ENCODE results near the gene ETHE1. TPM values are rescaled to one million over a fixed set of nuclear protein-coding genes. Genes with fewer than 3 reads are reported as not detected.

The ETHE1 gene
- total RNA-seq, 2 experiments from 2014 or later: 20.2 to 21.7 TPM

DNA sequence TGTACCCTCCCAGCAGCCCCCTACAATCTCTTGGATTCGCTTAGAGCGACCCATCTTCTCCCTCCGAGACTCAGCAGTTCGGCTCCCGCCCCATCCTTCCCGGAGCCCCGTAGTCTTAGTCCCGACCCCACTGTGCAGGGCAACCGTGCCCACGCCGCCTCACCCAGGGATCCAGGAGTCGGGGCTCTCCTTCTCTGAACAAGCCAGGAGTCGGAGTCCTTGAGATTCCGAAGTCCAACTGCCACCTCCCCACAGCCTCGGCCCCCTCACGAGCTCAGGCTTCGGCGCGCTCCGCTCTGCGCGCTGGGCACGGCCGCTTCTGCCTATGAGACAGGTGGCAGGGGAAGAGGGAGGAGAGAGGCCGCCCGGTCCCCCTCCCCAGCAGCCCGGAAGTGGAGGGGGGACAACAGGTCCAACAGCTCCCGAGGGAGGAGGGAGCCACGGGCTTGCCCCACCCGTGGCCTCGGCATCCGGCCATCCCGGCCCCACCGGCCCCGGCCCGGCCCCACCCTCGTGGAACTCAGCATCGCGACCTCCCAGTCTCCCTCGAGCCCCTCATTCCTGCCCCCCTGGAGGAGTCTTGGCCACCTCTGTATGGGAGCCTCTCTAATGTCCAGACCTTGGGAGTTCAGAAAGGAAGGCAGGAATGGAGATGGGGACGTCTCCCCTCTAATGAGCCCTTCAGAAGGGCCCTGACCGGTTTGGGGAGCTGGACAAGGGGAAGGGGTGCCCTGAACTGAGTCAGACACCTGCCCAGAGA, 22.4 kb downstream of the ETHE1 start, which contains the start of gene PHLDB3:
TSS of gene PHLDB3 (minus strand) at position 321 of the 760 bp plus-strand sequence. CDS start 628 bp downstream, outside the sequence.
- intact Hi-C loops (cut with DNase I, micrococcal nuclease): loop anchor here (1.0 to 5.0 kb wide), 7 partner anchors 14 to 57 kb away; no protein-coding TSS in a partner anchor
- Mint-ChIP-seq H3K27me3 (no peaks in the 10 kb centered on the region), H3K36me3 (ENCODE audit: low read depth) (peaks cover 45% of the 10 kb centered on the region), H3K4me3 (peak within 1 kb of the TSS; percentile 94), H3K4me1 (ENCODE audit: low read depth) (peaks cover 36% of the 10 kb centered on the region), H3K9me3 (no peaks in the 10 kb centered on the region), H3K27ac (peak within 1 kb of the TSS; percentile 96)
- ChIA-PET POLR2A (interaction anchor here (0.6 to 3.3 kb wide), 20 partner anchors 11 to 164 kb away, joined by 3 to 88 read pairs (median 7); partner anchors contain the start of genes IRGQ and ZNF575), CTCF (interaction anchor here (0.8 to 2.8 kb wide), 11 partner anchors 15 to 90 kb away, joined by 3 to 22 read pairs (median 6); no protein-coding TSS in a partner anchor)
- Histone ChIP-seq H3K9me3 (ENCODE audit: control insufficient read depth in 1 of 2, insufficient read depth in 1 of 2, low read length in 2 of 2) (no peaks in the 10 kb centered on the region), H3K27ac (ENCODE audit: low read depth in 1 of 2, low read length in 2 of 2) (peak within 1 kb of the TSS; percentile 85 to 88), H3K4me1 (ENCODE audit: insufficient read depth, low read length) (peaks cover 35% of the 10 kb centered on the region), H3K27me3 (ENCODE audit: control insufficient read depth in 1 of 2, insufficient read depth in 2 of 2, low read length in 2 of 2) (no peaks in the 10 kb centered on the region), H3K4me3 (ENCODE audit: low read length) (peak within 1 kb of the TSS; percentile 91), H3K36me3 (ENCODE audit: insufficient read depth, low read length) (peaks cover 8% of the 10 kb centered on the region)
- ATAC-seq (ENCODE audit: poor library complexity): peak; percentile 38
- TF ChIP-seq, protein P1, sequence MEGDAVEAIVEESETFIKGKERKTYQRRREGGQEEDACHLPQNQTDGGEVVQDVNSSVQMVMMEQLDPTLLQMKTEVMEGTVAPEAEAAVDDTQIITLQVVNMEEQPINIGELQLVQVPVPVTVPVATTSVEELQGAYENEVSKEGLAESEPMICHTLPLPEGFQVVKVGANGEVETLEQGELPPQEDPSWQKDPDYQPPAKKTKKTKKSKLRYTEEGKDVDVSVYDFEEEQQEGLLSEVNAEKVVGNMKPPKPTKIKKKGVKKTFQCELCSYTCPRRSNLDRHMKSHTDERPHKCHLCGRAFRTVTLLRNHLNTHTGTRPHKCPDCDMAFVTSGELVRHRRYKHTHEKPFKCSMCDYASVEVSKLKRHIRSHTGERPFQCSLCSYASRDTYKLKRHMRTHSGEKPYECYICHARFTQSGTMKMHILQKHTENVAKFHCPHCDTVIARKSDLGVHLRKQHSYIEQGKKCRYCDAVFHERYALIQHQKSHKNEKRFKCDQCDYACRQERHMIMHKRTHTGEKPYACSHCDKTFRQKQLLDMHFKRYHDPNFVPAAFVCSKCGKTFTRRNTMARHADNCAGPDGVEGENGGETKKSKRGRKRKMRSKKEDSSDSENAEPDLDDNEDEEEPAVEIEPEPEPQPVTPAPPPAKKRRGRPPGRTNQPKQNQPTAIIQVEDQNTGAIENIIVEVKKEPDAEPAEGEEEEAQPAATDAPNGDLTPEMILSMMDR (IDR thresholded peaks at IDR 0.05): no peak
- DNase-seq: peak in 12 of 14 experiments; percentile 31 to 73 (median 52)

DNA sequence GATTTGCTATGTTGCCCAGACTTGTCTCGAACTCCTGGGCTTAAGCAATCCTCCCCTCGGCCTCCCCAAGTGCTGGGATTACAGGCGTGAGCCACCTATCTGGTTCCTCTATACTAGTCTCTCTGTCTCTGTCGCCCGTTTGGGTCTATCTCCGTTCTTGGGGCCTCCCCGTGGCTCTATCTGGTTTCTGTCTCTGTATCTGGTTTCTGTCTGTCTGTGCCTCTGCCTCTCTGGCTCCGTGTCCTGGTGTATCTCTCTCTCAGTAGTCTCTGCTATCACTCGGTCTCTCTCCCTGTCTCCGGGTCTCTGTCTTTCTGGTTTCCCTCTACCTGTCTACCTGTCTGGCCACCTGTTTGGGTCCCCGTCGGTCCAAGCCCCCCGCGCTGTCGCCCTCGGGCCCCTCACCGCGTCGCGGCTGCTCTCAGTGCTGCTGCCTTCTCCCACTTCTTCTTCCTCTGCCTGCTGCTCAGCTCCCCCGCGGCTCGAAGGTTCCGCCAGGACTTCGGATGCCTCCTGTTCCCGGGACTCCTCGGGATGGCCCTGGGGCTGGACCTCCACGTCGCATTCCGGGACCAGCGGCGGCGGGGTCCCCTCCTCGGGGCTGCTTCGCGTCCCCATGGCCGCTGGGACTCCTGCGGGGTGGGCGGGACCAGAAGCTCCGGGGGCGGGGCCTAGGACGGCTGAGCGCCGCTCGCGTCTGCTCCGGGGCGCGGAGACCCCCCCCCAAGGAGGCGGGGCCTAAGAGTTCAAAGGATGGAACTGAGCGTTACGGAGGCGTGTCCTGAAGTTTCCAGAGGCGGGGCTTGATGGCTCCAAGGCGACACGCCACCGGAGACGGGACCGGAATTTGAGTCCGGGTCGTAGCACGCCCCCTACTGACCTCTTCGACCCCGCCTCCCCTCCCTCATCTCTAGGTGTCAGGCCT, 23.2 kb downstream of the ETHE1 start:
- no peaks in the 10 kb centered on the region for H3K9me3 ChIP-seq (ENCODE audit: control insufficient read depth in 1 of 2, insufficient read depth in 1 of 2, low read length in 2 of 2)
- peak overlapping the region; percentile 91 for H3K4me3 ChIP-seq (ENCODE audit: low read length)
- CTCF ChIA-PET: interaction anchor here (0.8 to 2.8 kb wide), 12 partner anchors 16 to 91 kb away, joined by 3 to 22 read pairs (median 5); no protein-coding TSS in a partner anchor
- peak; percentile 98 to 100 (median 99) for DNase-seq
- POLR2A ChIA-PET: interaction anchor here (0.6 to 3.3 kb wide), 20 partner anchors 10 to 164 kb away, joined by 3 to 88 read pairs (median 7); partner anchors contain the start of genes IRGQ and ZNF575
- intact Hi-C loops (cut with DNase I, micrococcal nuclease): loop anchor here (1.0 to 5.0 kb wide), 7 partner anchors 15 to 56 kb away; no protein-coding TSS in a partner anchor
- Mint-ChIP-seq H3K9me3 (no peaks in the 10 kb centered on the region), H3K27ac (peak overlapping the region; percentile 96), H3K36me3 (ENCODE audit: low read depth) (peaks cover 48% of the 10 kb centered on the region), H3K27me3 (no peaks in the 10 kb centered on the region), H3K4me3 (peak overlapping the region; percentile 94), H3K4me1 (ENCODE audit: low read depth) (peaks cover 40% of the 10 kb centered on the region)
- peaks cover 35% of the 10 kb centered on the region for H3K4me1 ChIP-seq (ENCODE audit: insufficient read depth, low read length)
- peaks cover 12% of the 10 kb centered on the region for H3K36me3 ChIP-seq (ENCODE audit: insufficient read depth, low read length)
- ATAC-seq (ENCODE audit: poor library complexity): peak; percentile 92
- TF ChIP-seq, protein P1 (IDR thresholded peaks at IDR 0.05): no peak
- H3K27me3 ChIP-seq (ENCODE audit: control insufficient read depth in 1 of 2, insufficient read depth in 2 of 2, low read length in 2 of 2): no peaks in the 10 kb centered on the region
- peak overlapping the region; percentile 85 to 88 for H3K27ac ChIP-seq (ENCODE audit: low read depth in 1 of 2, low read length in 2 of 2)
